Astrocyte (in vitro differentiated cells and primary cell): ENCODE measurements around the gene RPS10. TPM values are rescaled to one million over a fixed set of nuclear protein-coding genes. Genes with fewer than 3 reads are reported as not detected.

Experiments used
- DNase-seq: peaks from one replicate; pipeline ENCODE4 v3.0.0-alpha.2; 2010; ENCODE audit warnings: low read depth
- FAIRE-seq: peaks from 2 replicates; lab custom pipeline; 2011; peaks lifted over from hg19 to GRCh38; lab: Jason Lieb, UNC
- H2AFZ ChIP-seq: 2 replicates; pipeline ENCODE4 v1.6.0; 2012; ENCODE audit warnings: low read depth, low read length, inconsistent platforms
- H3K27ac ChIP-seq: 2 replicates; pipeline ENCODE4 v1.5.1; 2011; ENCODE audit warnings: low read depth, low read length, inconsistent platforms
- H3K27me3 ChIP-seq: 2 replicates; pipeline ENCODE4 v1.6.0; 2011; ENCODE audit warnings: low read length, inconsistent platforms; ENCODE audit not compliant: insufficient read depth
- H3K36me3 ChIP-seq: 2 replicates; pipeline ENCODE4 v1.5.1; 2011; ENCODE audit warnings: low read length, inconsistent platforms; ENCODE audit not compliant: insufficient read depth
- H3K4me1 ChIP-seq: 2 replicates; pipeline ENCODE4 v1.5.1; 2011; ENCODE audit warnings: low read length, inconsistent platforms; ENCODE audit not compliant: insufficient read depth
- H3K4me2 ChIP-seq: 2 replicates; pipeline ENCODE4 v1.6.0; 2012; ENCODE audit warnings: low read length, inconsistent platforms
- H3K4me3 ChIP-seq: 2 replicates; pipeline ENCODE4 v1.5.1; 2011; ENCODE audit warnings: low read depth, mild to moderate bottlenecking, low read length, inconsistent platforms; ENCODE audit not compliant: insufficient read depth
- H3K79me2 ChIP-seq: 2 replicates; pipeline ENCODE4 v1.6.0; 2012; ENCODE audit warnings: mild to moderate bottlenecking, low read length, inconsistent platforms; ENCODE audit not compliant: insufficient read depth
- H3K9ac ChIP-seq: 2 replicates; pipeline ENCODE4 v1.6.0; 2012; ENCODE audit warnings: mild to moderate bottlenecking, low read length, inconsistent platforms
- H3K9me3 ChIP-seq: 2 replicates; pipeline ENCODE4 v1.5.1; 2012; ENCODE audit warnings: low read depth, mild to moderate bottlenecking, low read length, inconsistent platforms; ENCODE audit not compliant: insufficient read depth
- H4K20me1 ChIP-seq: 2 replicates; pipeline ENCODE4 v1.6.0; 2012; ENCODE audit warnings: low read length, inconsistent platforms; ENCODE audit not compliant: insufficient read depth
- H3K27ac Mint-ChIP-seq: one replicate; pipeline ENCODE4 v1.8.0; 2021; ENCODE audit warnings: mild to moderate bottlenecking, mixed read lengths; ENCODE audit not compliant: unreplicated experiment
- H3K27me3 Mint-ChIP-seq: one replicate; pipeline ENCODE4 v1.8.0; 2021; ENCODE audit warnings: low read depth, mixed read lengths; ENCODE audit not compliant: unreplicated experiment
- H3K36me3 Mint-ChIP-seq: one replicate; pipeline ENCODE4 v1.8.0; 2021; ENCODE audit warnings: low read depth, mixed read lengths; ENCODE audit not compliant: unreplicated experiment
- H3K4me1 Mint-ChIP-seq: one replicate; pipeline ENCODE4 v1.8.0; 2021; ENCODE audit warnings: low read depth, mixed read lengths; ENCODE audit not compliant: unreplicated experiment
- H3K4me3 Mint-ChIP-seq: one replicate; pipeline ENCODE4 v1.8.0; 2021; ENCODE audit warnings: mild to moderate bottlenecking, moderate library complexity, mixed read lengths; ENCODE audit not compliant: unreplicated experiment
- H3K9me3 Mint-ChIP-seq: one replicate; pipeline ENCODE4 v1.8.0; 2021; ENCODE audit warnings: mild to moderate bottlenecking, mixed read lengths; ENCODE audit not compliant: unreplicated experiment
- CTCF ChIP-seq: IDR thresholded peaks from 2 replicates; pipeline ENCODE4 v1.5.1; 2011; ENCODE audit warnings: low read depth, mild to moderate bottlenecking, inconsistent platforms, low read length, moderate library complexity; ENCODE audit not compliant: insufficient read depth
- EZH2 ChIP-seq: IDR thresholded peaks from 2 replicates; pipeline ENCODE4 v1.6.1; 2012; ENCODE audit warnings: mild to moderate bottlenecking, low read length, inconsistent platforms; ENCODE audit not compliant: insufficient read depth
- total RNA-seq: library from RNA; stranded (reverse); gene quantifications from 2 replicates; pipeline ENCODE4 v1.2.1, GENCODE V29; 2021

RPS10 gene
- total RNA-seq, 1 donor from 2014 or later = 1,326 TPM

GRCh38 chr6:34462551-34462971 lies 36.7 kb upstream of the RPS10 start:
- Histone ChIP-seq H2AFZ (peak overlapping the region; percentile 71), H3K36me3 (no peaks in the 10 kb centered on the region), H3K9ac (no peak overlapping the region), H3K4me3 (no peak overlapping the region), H3K27ac (no peak overlapping the region), H4K20me1 (no peaks in the 10 kb centered on the region), H3K27me3 (peaks cover 12% of the 10 kb centered on the region), H3K79me2 (no peaks in the 10 kb centered on the region), H3K4me2 (peak overlapping the region; percentile 56), H3K9me3 (no peaks in the 10 kb centered on the region), H3K4me1 (peaks cover 5% of the 10 kb centered on the region)
- no peak for DNase-seq
- H3K27ac Mint-ChIP-seq = peak overlapping the region; percentile 42
- no peak for TF ChIP-seq EZH2
- TF ChIP-seq CTCF = no peak
- FAIRE-seq = no peak
- H3K27me3 Mint-ChIP-seq = peaks cover 32% of the 10 kb centered on the region
- no peaks in the 10 kb centered on the region for H3K9me3 Mint-ChIP-seq
- H3K4me1 Mint-ChIP-seq = peaks cover 3% of the 10 kb centered on the region
- no peaks in the 10 kb centered on the region for H3K36me3 Mint-ChIP-seq
- no peak overlapping the region for H3K4me3 Mint-ChIP-seq

- H3K27ac Mint-ChIP-seq = no peak overlapping the region
- H4K20me1 ChIP-seq = no peaks in the 10 kb centered on the region
These were observed 36.1 kb upstream of the RPS10 start for GRCh38 chr6:34462010-34462409.

More at GRCh38 chr6:34462010-34462409, 36.1 kb upstream of the RPS10 start:
- Histone ChIP-seq H3K4me1 (peaks cover 5% of the 10 kb centered on the region), H2AFZ (no peak overlapping the region), H3K9ac (no peak overlapping the region), H3K9me3 (no peaks in the 10 kb centered on the region), H3K27me3 (peaks cover 12% of the 10 kb centered on the region), H3K4me3 (no peak overlapping the region), H3K4me2 (peak overlapping the region; percentile 56), H3K27ac (no peak overlapping the region), H3K79me2 (no peaks in the 10 kb centered on the region), H3K36me3 (no peaks in the 10 kb centered on the region)
- Mint-ChIP-seq H3K27me3 (peaks cover 28% of the 10 kb centered on the region), H3K9me3 (no peaks in the 10 kb centered on the region), H3K4me1 (peaks cover 3% of the 10 kb centered on the region), H3K4me3 (no peak overlapping the region), H3K36me3 (no peaks in the 10 kb centered on the region)
- FAIRE-seq (no peak), DNase-seq (no peak)
- no peak for TF ChIP-seq EZH2
- TF ChIP-seq CTCF = no peak
